Activated CD4-positive, alpha-beta T cell treated with anti-CD3 and anti-CD28 coated beads for 1 hour (primary cell): ENCODE results near the gene RIMS1.
A peak's percentile ranks its signal among the peaks of the same experiment; 100 is the strongest.

ENCODE experiments used
- DNase-seq: peaks from one replicate; pipeline ENCODE4 v3.0.0-alpha.2; 2020

RIMS1 gene

DNA sequence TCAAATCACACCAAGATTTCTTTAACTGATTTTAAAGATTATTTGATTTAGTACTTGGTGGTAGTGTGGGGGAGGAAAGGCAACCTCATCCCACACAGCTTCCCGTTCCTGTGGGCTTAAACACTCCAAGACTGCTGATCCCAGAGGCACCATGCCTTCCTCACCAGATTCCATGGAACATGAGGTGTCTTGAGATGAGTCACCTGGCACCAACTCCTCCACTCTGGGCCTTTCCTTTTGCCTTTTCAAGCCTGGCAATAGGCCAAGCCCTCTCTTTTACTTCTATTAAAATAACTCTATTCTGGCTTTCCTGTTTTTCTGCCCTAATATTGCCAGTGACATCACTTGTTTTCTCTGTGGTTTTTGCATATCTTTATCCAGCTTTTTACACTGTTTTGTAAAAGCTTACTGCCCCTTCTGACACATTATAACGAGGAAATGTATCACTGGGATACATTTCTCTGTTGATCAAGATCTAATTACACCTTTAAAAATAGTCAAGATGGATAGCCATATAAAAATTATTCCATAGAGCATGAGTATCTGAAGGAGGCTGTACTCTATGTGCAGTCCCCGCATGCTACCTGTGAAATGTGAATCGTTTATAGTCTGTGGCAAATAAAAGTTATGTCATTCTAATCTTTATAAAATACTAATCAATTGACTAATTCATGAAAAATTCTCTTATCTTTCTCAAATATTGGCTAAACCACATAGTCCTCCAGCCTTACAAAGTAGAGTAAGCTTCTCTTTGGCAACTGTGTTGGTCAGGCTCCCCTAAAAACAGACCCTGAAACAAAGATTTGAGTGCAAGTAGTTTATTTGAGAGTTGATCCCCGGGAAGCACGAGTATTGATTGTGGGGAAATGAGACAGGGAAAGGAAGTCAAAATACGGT is 477.7 kb downstream of the RIMS1 start:
- DNase-seq: no peak

DNA sequence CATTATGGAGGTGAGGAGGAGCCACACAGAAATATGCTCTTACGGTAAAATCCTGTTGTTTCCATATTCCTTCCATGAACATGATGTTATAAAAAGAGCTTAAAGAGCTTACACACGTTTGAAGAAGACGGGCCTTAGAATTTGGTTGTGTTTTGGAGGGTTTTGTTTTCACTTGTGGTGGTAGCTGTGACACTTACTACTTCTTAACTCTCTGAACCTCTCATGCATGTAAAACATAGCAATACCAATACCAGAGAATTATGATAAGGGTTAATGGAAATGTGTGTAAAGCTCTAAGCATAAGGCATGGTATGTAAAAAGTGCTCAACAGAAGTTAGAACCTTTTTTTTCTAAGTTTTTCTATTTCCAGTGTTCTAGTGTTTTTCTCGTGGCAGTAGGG is 479.4 kb downstream of the RIMS1 start:
- DNase-seq: no peak

DNA sequence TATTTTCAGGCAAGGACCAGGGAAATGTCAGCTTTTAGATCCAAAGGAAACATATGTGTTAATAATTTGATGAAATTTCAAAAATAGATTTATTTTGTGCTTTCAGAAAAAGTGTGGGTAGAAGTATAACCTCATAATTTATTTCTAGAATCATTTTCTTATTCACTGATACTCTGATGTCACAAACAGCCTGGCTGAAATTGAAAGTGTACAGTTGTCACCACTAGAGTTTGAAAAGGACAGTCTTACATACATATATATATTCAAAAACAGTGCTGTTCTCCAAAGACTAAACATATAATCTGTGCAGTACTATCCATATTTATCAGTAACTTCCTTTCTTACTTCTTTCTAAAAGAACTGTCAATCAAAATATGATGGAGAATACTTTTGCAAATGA is 481.1 kb downstream of the RIMS1 start:
- DNase-seq: no peak

DNA sequence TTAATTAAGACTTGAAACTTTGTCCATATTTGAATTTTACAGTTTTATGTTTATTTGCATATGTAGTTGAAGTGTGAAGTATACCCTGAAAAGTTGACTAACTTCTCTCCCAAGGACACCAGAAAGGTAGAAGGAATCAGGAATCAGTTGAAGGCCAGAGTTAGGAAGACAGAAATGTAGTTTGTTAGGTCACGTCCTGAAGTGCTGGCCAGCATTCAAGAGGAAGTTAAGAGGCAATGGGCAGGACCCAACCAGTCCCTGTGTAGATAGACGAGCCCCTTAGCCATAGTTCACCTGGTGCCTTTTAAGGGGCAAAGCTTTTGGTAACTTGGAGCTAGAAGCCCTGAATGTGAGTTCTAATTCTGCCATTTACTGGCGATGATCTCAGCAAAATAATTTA is 485.1 kb downstream of the RIMS1 start:
- no peak for DNase-seq

DNA sequence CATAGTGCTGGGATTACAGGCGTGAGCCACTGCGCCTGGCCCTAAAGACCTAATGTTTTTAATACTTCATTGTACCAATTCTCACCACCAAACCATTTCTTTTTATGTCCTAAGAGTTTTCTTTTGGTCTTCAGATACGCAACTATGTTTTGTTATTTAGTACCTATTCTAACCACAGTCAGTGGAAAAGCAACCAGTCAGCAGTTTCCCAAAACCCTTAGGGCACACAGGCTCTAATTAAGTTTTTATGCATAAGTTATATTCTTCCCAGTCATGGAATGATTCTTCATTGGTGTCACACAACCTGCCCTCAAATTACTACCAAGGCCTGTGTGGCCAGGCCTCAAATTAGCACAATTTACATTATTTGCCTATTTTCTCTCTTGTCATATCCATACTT is 487.8 kb downstream of the RIMS1 start:
- DNase-seq: no peak

DNA sequence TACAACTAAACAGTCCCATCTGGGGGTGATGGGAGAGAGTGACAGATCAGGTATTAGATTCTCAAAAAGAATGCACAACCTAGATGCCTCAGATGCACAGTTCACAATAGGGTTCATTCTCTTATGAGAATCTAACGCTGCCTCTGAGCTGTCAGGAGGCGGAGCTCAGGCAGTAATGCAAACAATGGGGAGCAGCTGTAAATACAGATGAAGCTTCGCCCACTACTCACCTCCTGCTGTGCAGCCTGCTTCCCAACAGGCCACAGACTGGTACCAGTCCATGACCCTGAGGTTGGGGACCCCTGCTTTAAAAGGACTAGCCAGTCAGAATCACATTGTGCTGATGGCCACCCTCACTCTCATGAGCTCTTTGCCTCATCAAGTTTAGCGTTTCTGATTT is 488.5 kb downstream of the RIMS1 start:
- no peak for DNase-seq

DNA sequence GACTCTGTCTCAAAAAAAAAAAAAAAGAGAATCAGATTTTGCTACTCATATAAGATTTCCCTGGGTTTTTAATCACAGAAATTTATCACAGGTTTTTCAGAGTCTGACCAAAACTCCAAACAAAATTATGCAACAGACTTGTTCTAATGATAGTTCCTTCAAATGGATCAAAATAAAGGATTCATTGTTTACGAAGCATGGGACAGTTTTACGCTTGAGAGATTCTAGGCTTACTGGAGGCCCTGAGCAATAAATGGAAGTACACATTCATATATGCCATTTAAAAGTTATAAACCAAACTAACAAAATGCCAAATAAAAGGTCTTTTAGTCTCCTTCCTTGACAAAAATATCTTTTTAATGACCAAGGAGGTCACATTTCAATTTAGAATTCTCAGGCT is 490.4 kb downstream of the RIMS1 start:
- no peak for DNase-seq

DNA sequence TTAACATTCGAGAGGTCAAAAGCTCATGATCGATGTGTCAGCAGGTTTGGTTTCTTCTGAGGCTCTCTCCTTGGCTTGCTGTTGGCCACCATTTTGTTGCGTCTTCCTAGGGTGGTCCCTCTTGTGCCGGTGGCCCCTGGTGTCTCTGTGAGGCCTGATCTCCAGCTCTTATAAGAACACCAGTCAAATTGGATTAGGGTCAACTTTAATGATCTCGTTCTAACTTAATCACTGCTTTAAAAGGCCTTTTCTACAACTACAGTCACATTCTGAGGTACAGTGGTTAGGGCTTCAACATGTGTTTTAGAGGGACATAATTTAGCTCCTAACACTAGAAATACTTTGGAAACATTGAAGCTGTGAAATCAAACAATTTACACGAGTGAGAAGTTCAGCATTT is 494.7 kb downstream of the RIMS1 start:
- DNase-seq: no peak

DNA sequence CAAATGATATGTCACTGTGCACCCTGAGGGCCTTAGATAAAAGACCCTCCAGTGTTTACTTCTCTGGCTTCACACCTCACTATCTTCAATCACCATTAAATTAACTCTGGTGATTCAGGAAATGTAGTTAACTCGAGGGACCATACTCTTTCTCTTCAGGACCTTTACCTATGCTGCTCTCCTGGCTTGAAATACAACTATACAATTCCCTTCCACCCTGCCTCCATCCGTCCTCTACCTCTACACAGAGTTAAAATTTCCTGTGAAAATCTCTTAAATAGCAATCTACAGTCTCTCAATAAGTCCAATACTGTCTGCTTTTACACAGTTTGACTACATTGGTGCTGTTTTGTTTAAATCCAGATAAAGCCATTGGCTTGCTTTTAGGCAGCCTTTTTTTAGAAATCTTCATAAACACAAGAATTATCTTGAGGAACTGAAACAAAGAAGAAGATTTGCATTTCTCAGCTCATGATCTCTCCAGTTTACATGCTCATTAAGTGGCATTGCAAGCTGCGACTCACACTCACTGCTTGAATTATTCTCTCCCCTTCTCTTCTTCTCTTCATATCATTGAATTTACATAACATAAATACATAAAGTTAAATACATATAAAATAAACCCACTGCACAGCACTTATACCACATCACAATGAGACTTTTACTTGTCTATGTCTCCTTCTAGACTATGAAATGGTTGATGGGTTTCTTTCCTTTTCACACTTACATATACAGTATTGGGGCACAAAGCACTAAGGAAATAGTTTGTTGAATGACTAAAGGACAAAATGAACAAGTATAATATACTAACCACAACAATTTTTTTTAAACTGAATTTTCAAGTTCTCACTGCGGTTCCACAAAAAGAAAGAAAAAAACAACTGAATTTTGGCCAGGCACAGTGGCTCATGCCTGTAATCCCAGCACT is 496.5 kb downstream of the RIMS1 start:
- DNase-seq: no peak

DNA sequence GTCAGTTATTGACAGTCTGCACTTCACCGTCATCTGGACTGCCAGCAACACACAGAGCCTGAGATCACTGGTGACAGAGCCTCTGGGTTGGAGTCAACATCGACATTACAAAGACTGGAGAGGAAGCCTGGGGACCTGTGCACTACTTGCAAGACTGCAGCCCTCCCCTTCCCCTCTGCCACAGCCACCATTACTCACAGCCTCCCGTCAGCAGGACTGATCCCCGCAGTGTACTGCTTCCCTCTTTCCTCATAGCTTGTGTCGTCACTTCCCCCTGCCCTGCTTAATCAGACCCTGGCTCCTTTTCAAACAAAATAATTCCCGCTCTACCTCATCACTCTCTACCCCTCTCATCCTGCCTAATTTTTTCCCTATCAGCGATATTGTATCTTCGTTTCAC is 500.0 kb downstream of the RIMS1 start:
- no peak for DNase-seq

DNA sequence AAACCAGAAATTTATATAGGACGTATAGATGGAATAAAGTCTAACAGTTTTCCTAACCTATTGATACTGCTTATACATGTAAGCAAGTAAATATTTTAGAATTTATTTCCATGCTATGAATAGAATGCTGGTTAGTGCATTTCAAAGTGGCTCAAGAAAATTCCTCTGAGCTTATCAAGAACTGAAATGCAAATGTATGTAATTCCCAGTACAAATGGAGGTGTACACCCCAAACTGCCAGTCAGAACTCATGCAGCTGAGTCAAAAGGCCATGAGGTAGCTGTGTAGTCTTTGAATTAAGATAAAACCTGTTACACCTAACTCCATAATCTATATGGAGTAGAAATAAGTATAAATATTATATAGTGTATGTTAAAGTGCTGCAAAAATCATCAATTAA is 503.3 kb downstream of the RIMS1 start:
- no peak for DNase-seq

DNA sequence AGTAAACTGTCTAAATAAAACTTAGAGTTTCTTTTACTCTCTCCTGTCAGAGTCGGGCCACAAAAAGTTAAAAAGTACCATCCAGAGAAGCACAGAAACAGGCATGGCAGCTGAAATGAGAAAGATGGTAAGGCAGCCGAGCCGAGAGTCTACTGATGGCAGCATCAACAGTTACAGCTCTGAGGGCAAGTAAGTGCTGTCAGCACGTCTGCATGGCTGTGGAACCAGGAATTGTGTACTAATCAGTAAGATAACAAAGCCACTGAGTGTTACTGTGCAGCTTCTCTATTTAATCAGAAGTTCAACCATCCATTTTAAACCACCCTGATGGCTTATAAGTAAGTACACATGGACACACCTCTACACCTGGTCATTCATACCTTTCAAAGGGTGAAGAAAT is 504.2 kb downstream of the RIMS1 start:
- DNase-seq: no peak

DNA sequence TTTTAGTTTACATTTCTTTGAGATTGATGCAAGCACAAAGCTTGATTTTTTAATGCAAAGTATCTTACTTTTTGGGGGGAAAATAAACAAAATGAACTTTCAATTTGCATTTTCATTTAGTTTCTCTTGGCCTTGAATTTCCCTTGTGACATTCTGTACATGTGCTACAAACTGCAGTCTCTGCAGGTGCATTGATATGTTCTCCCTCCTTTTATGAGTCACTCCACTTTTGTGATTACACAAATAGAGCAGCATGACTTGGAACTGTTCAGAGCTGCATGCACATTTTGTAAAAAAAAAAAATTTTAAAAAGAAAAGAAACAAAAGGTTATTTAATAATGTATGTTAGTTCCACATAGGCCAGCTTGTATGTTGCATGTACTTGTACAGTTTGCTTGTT is 515.5 kb downstream of the RIMS1 start:
- DNase-seq: no peak

DNA sequence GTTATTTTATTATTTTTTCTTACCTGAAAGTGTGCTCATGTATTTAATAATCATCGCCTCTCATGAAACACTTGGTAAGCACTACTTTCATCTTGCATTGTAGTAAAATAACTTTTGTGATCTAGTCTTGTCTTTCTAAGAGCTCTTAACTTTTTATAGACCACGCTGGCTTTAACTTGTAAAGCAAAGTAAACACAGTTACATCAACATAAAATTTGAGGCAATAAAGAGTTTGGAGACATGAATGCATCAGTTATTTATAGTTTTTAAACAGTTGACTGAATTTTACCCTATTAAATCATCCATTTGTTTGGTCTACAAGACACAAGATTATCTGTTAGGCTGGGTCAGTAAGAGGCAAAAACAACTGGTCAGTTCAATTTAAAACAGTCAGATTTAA is 517.1 kb downstream of the RIMS1 start:
- no peak for DNase-seq

DNA sequence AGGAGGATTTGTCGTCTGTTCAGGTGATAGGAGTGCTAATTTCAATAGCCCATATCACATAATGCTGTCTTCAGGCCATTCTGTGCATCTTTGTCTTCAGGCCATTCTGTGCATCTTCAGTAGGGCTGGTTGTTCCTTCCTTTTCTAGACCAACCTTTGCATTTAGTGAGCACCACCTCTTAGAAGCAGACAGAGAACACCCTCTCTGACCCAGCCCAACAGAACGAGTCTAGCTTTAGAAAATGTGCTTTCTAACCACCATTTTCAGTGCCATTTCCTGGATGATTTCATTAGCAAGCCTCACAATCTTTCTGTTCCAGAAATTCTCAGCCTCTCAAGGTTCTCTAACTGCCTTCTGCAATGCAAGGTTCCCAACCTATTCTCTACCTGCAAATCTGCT is 520.2 kb downstream of the RIMS1 start:
- no peak for DNase-seq

DNA sequence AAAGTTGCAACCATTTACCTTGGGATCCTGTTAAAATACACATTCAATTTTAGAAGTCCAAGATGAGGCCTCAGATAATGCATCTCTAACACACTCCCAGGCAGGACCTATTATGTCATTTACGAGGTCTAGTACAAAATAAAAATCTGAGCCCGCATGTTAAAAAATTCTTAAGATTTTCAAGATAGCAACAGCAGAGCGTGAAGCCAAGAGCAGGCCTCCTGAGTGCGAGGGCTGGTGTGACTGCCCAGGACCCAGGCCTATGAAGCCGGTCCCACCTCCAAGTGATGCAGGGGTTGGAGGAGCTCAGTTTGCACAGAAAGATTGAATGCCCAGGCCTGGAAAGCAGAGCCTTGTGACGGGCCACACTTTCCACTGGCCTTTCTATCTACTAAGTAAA is 524.4 kb downstream of the RIMS1 start:
- DNase-seq: no peak

DNA sequence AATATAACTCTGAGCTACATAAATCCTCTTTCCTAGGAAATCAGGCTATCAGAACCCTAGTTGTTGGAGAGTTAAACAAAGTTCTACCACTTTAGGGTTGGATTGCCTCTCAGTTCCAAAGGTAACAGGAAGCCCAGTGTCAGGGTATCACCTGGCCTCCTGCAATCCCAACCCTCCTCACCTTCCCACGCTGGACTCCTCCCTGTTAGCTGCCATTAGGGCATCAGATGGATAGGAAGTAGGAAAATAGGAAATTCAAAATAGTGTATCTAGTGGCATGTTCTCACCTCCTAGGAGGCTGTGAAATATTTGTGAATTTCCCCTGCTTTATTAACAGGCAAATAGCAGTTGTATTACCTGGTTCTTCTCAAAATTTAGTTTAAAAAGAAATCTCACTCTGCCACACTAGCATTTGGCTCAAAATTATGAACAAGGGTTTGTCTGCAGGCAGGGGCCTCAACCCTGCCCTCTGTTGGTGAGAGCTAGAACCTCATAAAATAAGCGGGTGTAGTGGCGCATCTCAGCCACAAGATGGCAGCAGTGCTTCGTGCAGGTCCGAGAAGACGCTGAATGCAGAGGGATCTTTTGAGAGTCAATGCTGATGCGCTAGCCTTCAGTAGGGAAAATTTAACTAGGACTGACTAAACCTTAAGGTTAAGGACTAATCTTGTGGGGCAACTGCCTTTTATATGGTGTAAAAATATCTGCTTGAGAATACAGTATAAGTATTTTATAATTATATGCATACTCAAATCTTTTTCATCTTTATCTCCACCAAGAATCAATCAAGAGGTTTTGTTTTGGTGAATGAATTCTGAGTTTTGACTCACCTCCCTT is 525.7 kb downstream of the RIMS1 start:
- DNase-seq: peak; percentile 67

DNA sequence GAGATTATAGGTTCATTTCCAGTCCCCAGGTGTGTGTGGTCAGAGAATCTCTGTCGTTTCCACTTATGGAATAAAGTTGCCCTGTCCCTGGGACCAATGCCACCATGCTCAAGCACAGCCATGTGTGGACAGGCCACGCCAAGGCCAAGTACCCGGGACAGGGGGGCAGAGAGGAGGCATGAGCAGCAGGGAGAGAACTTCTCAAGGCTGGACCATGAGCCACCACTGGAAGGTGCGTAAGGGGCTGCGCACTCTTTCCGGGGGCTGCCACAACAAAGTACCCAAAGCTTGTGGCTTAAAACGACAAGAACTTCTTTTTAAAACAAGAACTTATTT is 526.3 kb downstream of the RIMS1 start:
- DNase-seq: no peak

DNA sequence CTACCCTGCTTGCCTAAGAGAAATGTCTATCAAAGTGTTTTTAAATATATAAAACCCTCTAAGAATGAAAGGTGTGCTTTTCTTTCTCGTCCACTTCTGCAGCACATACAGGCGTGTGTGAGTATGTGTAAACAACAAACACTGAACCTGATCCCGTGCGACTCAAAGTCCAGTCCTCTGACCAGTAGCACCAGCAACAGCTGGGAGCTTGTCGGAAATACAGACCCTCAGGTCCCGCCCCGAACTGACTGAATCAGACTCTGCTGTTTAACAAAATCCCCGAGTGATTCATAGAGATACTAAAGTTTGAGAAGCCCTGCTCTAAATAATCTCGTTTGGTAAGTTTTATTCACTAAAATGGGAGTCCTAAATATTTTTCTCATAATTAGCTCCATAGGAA is 527.5 kb downstream of the RIMS1 start:
- no peak for DNase-seq

DNA sequence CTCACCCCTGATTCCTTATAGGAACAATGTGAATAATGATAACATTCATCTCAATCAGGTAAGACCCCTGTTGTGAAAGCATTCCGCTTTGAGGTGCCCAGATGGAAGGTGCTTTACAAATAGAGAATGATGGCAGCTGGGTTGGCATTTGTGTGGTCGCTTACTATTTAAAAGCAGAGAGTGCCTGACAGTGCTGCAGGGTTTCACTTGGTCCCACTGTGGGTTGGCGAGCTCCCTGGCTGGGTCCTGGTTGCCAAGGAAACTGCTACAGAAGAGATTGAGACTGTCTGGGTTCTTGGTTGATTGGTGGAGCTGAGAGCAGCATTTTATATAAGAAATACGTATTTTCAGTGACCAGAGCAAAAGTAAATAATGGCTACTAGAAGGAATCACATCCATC is 528.3 kb downstream of the RIMS1 start:
- no peak for DNase-seq

DNA sequence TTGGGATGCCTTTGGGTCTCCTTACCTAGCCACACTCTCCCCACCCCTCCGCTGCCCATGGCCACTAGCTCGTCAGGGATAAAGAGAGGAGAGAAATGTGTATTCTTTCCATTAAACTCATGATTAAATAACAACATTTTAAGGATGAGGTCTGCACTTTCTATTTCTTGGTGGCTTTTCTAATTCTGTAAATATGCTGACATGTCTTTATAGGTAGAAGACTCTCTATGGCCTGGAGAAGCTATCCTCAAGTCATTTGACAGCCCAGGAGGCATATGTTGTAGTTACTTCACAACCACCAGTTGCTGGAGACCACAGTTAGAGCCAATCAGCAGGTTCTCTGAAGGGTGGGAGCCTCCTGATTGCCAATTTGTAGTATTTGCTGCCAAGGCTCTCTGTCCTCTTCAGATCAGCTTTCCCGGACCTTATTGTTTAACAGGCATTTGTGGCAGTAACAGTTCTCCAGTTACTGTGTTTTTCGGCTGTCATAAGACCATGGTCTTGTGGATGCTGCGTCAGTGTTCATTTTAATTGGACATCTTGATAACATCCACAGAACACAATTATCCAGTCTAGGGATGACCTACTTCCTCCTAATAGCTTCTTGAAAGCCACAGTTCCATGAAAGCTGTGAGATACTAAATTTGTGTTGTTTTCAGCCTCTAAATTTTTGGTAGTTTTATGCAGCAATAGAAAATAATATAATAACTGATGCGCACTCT is 530.6 kb downstream of the RIMS1 start:
- DNase-seq: no peak

DNA sequence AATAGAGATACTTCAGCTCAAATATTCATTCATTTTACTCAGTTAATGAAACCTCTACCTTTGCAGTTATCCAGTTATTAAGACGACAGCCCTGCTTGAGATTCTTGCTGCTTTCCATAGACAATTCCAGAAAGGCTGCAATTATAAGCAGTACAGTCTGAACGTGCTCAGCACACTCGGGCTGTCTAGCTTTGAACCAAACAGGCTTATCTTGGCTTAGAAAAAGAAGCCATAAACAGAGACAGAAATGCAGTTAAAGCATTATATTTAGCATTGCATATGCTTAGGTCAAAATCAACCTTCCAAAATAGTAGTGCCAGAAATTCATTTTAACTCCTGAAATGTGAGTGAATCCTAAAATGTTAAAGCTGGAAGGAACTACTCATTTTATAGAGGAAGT is 531.4 kb downstream of the RIMS1 start:
- DNase-seq: no peak

DNA sequence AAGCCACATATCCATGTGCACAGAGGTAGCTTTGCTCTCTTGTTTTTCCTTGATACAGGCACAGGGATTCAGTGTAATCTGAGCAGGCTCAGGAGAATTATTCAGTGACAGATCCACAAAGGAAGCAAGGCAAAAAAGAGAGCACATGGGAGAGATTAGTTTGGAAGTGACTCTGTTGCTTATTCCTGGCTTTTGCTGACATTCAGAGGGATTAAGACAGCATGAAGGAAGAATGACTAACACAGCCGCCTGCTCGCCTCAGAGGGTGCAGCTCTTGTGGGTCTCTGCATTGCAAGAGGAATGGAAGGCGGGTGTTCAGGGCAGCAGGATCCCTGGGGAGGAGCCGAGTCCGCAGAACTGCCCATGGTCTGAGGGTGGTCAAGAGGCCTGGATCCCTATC is 532.1 kb downstream of the RIMS1 start:
- DNase-seq: no peak
